HepG2 (cell line): ENCODE results near the gene PPP4R2. TPM values are rescaled to one million over a fixed set of nuclear protein-coding genes. Genes with fewer than 3 reads are reported as not detected.

Source experiments
- AHR ChIP-seq: IDR thresholded peaks from 2 replicates; pipeline ENCODE4 v1.6.1; 2018; ENCODE audit warnings: missing genetic modification reagents, missing compliant biosample characterization
- AKAP8 ChIP-seq: sonication (generic); formaldehyde crosslinking; IDR thresholded peaks from 2 replicates; pipeline ENCODE4 v1.5.1; 2020; ENCODE audit warnings: mild to moderate bottlenecking, missing genetic modification reagents
- NFIB ChIP-seq: sonication (generic); formaldehyde crosslinking; IDR thresholded peaks from 2 replicates; pipeline ENCODE4 v1.9.0; 2021; ENCODE audit warnings: missing genetic modification reagents, mild to moderate bottlenecking, borderline replicate concordance
- RFX3 ChIP-seq: IDR thresholded peaks from 2 replicates; pipeline ENCODE4 v1.6.1; 2016; ENCODE audit warnings: missing biosample characterization, missing genetic modification reagents
- SCMH1 ChIP-seq: sonication (generic); formaldehyde crosslinking; IDR thresholded peaks from 2 replicates; pipeline ENCODE4 v1.9.0; 2021; ENCODE audit warnings: missing genetic modification reagents, mild to moderate bottlenecking, borderline replicate concordance
- SUZ12 ChIP-seq: fragments of 150-350 bp; IDR thresholded peaks from 2 replicates; pipeline ENCODE4 v1.6.1; 2014; ENCODE audit warnings: low read depth, low read length
- SYNCRIP ChIP-seq: fragments of 200-400 bp; formaldehyde crosslinking; IDR thresholded peaks from 2 replicates; pipeline ENCODE4 v1.6.1; 2018; ENCODE audit warnings: mild to moderate bottlenecking, low read depth, low read length; ENCODE audit not compliant: insufficient read depth
- ZNF317 ChIP-seq: sonication (generic); formaldehyde crosslinking; IDR thresholded peaks from 2 replicates; pipeline ENCODE4 v1.5.0; 2020; ENCODE audit warnings: mild to moderate bottlenecking, missing genetic modification reagents
- ZNF501 ChIP-seq: sonication (generic); formaldehyde crosslinking; IDR thresholded peaks from 2 replicates; pipeline ENCODE4 v1.5.1; 2020; ENCODE audit warnings: mild to moderate bottlenecking, moderate library complexity, missing genetic modification reagents
- ZNF550 ChIP-seq: sonication (generic); formaldehyde crosslinking; IDR thresholded peaks from 2 replicates; pipeline ENCODE4 v1.4.0; 2020; ENCODE audit warnings: mild to moderate bottlenecking, missing genetic modification reagents, borderline replicate concordance
- ZNF563 ChIP-seq: sonication (generic); formaldehyde crosslinking; IDR thresholded peaks from 2 replicates; pipeline ENCODE4 v1.8.0; 2022; ENCODE audit warnings: mild to moderate bottlenecking, moderate library complexity, missing genetic modification reagents
- polyA plus RNA-seq, 8 experiments: library from polyadenylated mRNA; depleted of rRNA in 3 of 8; stranded (reverse) in 7 of 8; unstranded in 1 of 8; fragments of >200 nt; fragmentation: Illumina TruSeq in 4 of 8; extraction: Trizol in 4 of 8; gene quantifications; 2 replicates each; pipeline versions ENCODE4 v1.2.1 to v1.2.3, GENCODE V29; 2011 to 2016; ENCODE audit warnings: low read depth in 4 of 8, missing spikeins in 1 of 8, mixed read lengths in 1 of 8; ENCODE audit not compliant: insufficient read depth in 1 of 8
- total RNA-seq, 5 experiments: library from RNA; depleted of rRNA; stranded (reverse); fragments of >200 nt; fragmentation: Illumina TruSeq; extraction: Trizol; gene quantifications; 2 replicates each; pipeline ENCODE4 v1.2.3, GENCODE V29; 2016; ENCODE audit warnings: low read depth in 1 of 5
- TF ChIP-seq, protein P1 (sequence below), 2 experiments: IDR thresholded peaks; 2 replicates each; pipeline ENCODE4 v1.6.1; 2011 to 2012; ENCODE audit warnings: low read length in 2 of 2, borderline replicate concordance in 1 of 2, low read depth in 1 of 2, mild to moderate bottlenecking in 1 of 2, moderate library complexity in 1 of 2
- TF ChIP-seq, protein P2 (sequence below): sonication (generic); formaldehyde crosslinking; IDR thresholded peaks from 2 replicates; pipeline ENCODE4 v1.4.0; 2020; ENCODE audit warnings: missing genetic modification reagents
- TF ChIP-seq, protein P3 (sequence below): sonication (generic); formaldehyde crosslinking; IDR thresholded peaks from 2 replicates; pipeline ENCODE4 v1.5.0; 2020; ENCODE audit warnings: missing genetic modification reagents, mild to moderate bottlenecking, borderline replicate concordance
- TF ChIP-seq, protein P4 (sequence below): sonication (generic); formaldehyde crosslinking; IDR thresholded peaks from 2 replicates; pipeline ENCODE4 v1.8.0; 2022; ENCODE audit warnings: mild to moderate bottlenecking, missing genetic modification reagents, borderline replicate concordance
- TF ChIP-seq, protein P5 (sequence below): sonication (generic); formaldehyde crosslinking; IDR thresholded peaks from 2 replicates; pipeline ENCODE4 v1.5.1; 2020; ENCODE audit warnings: mild to moderate bottlenecking, missing genetic modification reagents, borderline replicate concordance
- TF ChIP-seq, protein P6 (sequence below): sonication (generic); formaldehyde crosslinking; IDR thresholded peaks from 2 replicates; pipeline ENCODE4 v1.4.0; 2020; ENCODE audit warnings: mild to moderate bottlenecking, missing genetic modification reagents

Gene PPP4R2
- total and polyA plus RNA-seq, 2 of the 13 experiments (the other 11 are each of a cell fraction or from before 2014, with no cell fraction given): 22.3 to 161 TPM

DNA sequence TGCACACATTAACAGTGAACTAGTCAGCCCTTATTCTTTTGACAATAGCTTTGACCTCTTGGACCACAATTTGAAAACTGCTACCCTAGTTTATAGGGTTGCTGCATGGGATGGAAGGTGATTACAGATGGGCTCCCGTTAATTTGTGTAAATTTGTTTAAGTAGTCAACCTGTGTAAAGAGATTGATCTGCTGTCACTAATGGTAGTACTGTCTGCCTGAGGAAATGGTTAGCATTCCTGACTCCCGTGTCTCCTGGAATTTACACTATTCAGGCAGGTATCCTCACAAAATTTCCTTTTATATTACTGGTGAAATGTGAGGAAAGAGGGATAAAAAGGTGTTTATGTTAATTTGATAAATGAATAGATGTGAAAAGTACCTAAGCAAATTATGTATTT lies 49.6 kb downstream of the PPP4R2 start (continued):
- TF ChIP-seq, protein P1, sequence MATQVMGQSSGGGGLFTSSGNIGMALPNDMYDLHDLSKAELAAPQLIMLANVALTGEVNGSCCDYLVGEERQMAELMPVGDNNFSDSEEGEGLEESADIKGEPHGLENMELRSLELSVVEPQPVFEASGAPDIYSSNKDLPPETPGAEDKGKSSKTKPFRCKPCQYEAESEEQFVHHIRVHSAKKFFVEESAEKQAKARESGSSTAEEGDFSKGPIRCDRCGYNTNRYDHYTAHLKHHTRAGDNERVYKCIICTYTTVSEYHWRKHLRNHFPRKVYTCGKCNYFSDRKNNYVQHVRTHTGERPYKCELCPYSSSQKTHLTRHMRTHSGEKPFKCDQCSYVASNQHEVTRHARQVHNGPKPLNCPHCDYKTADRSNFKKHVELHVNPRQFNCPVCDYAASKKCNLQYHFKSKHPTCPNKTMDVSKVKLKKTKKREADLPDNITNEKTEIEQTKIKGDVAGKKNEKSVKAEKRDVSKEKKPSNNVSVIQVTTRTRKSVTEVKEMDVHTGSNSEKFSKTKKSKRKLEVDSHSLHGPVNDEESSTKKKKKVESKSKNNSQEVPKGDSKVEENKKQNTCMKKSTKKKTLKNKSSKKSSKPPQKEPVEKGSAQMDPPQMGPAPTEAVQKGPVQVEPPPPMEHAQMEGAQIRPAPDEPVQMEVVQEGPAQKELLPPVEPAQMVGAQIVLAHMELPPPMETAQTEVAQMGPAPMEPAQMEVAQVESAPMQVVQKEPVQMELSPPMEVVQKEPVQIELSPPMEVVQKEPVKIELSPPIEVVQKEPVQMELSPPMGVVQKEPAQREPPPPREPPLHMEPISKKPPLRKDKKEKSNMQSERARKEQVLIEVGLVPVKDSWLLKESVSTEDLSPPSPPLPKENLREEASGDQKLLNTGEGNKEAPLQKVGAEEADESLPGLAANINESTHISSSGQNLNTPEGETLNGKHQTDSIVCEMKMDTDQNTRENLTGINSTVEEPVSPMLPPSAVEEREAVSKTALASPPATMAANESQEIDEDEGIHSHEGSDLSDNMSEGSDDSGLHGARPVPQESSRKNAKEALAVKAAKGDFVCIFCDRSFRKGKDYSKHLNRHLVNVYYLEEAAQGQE (IDR thresholded peaks at IDR 0.05; ENCODE audit: borderline replicate concordance in 1 of 2, low read depth in 1 of 2, low read length in 2 of 2): no peak
- TF ChIP-seq ZNF563 (CRISPR knock-in tag) (no peak), ZNF501 (CRISPR knock-in tag) (no peak), AHR (CRISPR knock-in tag) (no peak), ZNF317 (CRISPR knock-in tag) (0 out of 2 replicates have a peak, but pooled peaks have one; percentile 26), ZNF550 (CRISPR knock-in tag) (no peak), SCMH1 (CRISPR knock-in tag) (no peak), AKAP8 (CRISPR knock-in tag) (no peak), SYNCRIP (no peak), RFX3 (CRISPR knock-in tag) (no peak), NFIB (no peak), SUZ12 (no peak)
- TF ChIP-seq, protein P2, sequence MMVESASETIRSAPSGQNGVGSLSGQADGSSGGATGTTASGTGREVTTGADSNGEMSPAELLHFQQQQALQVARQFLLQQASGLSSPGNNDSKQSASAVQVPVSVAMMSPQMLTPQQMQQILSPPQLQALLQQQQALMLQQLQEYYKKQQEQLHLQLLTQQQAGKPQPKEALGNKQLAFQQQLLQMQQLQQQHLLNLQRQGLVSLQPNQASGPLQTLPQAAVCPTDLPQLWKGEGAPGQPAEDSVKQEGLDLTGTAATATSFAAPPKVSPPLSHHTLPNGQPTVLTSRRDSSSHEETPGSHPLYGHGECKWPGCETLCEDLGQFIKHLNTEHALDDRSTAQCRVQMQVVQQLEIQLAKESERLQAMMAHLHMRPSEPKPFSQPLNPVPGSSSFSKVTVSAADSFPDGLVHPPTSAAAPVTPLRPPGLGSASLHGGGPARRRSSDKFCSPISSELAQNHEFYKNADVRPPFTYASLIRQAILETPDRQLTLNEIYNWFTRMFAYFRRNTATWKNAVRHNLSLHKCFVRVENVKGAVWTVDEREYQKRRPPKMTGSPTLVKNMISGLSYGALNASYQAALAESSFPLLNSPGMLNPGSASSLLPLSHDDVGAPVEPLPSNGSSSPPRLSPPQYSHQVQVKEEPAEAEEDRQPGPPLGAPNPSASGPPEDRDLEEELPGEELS (CRISPR knock-in tag): 0 out of 2 replicates have a peak, but pooled peaks have one; percentile 33
- TF ChIP-seq, protein P3, sequence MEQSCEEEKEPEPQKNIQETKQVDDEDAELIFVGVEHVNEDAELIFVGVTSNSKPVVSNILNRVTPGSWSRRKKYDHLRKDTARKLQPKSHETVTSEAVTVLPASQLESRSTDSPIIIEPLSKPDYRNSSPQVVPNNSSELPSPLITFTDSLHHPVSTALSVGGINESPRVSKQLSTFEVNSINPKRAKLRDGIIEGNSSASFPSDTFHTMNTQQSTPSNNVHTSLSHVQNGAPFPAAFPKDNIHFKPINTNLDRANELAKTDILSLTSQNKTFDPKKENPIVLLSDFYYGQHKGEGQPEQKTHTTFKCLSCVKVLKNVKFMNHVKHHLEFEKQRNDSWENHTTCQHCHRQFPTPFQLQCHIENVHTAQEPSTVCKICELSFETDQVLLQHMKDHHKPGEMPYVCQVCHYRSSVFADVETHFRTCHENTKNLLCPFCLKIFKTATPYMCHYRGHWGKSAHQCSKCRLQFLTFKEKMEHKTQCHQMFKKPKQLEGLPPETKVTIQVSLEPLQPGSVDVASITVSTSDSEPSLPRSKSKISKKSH (CRISPR knock-in tag): no peak
- TF ChIP-seq, protein P4, sequence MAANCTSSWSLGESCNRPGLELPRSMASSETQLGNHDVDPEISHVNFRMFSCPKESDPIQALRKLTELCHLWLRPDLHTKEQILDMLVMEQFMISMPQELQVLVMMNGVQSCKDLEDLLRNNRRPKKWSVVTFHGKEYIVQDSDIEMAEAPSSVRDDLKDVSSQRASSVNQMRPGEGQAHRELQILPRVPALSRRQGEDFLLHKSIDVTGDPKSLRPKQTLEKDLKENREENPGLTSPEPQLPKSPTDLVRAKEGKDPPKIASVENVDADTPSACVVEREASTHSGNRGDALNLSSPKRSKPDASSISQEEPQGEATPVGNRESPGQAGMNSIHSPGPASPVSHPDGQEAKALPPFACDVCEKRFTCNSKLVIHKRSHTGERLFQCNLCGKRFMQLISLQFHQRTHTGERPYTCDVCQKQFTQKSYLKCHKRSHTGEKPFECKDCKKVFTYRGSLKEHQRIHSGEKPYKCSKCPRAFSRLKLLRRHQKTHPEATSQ: no peak
- TF ChIP-seq, protein P5, sequence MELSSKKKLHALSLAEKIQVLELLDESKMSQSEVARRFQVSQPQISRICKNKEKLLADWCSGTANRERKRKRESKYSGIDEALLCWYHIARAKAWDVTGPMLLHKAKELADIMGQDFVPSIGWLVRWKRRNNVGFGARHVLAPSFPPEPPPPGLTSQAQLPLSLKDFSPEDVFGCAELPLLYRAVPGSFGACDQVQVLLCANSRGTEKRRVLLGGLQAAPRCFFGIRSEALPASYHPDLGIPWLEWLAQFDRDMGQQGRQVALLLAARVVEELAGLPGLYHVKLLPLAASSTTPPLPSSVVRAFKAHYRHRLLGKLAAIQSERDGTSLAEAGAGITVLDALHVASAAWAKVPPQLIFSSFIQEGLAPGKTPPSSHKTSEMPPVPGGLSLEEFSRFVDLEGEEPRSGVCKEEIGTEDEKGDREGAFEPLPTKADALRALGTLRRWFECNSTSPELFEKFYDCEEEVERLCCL: no peak
- TF ChIP-seq, protein P6, sequence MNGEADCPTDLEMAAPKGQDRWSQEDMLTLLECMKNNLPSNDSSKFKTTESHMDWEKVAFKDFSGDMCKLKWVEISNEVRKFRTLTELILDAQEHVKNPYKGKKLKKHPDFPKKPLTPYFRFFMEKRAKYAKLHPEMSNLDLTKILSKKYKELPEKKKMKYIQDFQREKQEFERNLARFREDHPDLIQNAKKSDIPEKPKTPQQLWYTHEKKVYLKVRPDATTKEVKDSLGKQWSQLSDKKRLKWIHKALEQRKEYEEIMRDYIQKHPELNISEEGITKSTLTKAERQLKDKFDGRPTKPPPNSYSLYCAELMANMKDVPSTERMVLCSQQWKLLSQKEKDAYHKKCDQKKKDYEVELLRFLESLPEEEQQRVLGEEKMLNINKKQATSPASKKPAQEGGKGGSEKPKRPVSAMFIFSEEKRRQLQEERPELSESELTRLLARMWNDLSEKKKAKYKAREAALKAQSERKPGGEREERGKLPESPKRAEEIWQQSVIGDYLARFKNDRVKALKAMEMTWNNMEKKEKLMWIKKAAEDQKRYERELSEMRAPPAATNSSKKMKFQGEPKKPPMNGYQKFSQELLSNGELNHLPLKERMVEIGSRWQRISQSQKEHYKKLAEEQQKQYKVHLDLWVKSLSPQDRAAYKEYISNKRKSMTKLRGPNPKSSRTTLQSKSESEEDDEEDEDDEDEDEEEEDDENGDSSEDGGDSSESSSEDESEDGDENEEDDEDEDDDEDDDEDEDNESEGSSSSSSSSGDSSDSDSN: no peak
